ENCODE results near the gene NRG3. TPM values are rescaled to one million over a fixed set of nuclear protein-coding genes. Genes with fewer than 3 reads are reported as not detected.

Gene NRG3
- total RNA-seq, 4 donors from 2014 or later: under 0.01 to 0.65 (median 0.17) TPM

DNA sequence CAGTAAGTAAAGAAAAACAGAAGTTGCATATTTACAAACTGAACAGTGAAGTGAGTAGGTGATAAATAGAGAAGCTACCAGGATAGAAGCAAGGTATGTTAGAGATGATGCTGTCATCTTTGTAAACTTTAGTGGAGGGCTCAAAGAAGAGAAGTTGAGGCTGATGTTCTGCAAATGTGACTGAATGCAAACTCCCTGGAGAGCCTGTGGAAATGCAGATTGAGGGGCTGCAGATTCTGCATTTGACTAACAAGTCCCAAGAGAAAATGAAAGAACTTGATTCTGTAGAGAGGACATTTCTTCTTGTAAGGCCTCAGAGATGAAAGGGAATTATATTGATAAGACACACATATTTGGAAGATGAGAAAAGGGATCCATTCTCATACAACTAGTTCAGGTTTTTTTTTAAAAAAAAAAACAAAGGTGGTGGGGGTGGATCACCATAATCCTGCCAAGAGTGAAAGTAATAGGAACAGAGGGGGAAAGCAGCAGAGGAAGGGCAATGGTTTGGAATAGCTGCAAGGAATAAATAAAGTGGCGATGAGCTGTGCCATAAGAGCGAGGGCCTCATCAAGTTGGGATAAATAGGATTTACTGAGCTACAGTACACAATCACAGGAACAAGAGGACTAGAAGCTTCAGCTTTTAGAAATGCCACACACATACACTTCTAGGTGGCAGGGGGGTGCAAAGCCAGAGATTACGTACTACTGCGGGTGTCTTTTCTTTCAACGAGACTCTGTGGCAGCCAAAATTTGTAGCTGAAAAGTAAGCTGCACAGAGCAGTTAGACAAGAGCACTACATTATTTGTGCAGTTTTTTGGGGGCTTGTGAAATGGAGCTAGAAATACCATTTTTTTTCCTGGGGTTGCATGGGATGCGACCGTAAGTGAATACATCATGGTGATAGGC lies 778.5 kb downstream of the NRG3 start:
- Histone ChIP-seq H3K4me1 (no peaks in the 10 kb centered on the region), H3K36me3 (no peaks in the 10 kb centered on the region), H3K27ac (replicated peaks in 1 of 4) (no peak overlapping the region), H3K4me3 (no peak overlapping the region), H3K9me3 (no peaks in the 10 kb centered on the region), H3K27me3 (no peaks in the 10 kb centered on the region)
- DNase-seq (ENCODE audit: extremely low spot score): no peak
- TF ChIP-seq POLR2AphosphoS5 (IDR thresholded peaks at IDR 0.05): no peak
- TF ChIP-seq, protein P1, sequence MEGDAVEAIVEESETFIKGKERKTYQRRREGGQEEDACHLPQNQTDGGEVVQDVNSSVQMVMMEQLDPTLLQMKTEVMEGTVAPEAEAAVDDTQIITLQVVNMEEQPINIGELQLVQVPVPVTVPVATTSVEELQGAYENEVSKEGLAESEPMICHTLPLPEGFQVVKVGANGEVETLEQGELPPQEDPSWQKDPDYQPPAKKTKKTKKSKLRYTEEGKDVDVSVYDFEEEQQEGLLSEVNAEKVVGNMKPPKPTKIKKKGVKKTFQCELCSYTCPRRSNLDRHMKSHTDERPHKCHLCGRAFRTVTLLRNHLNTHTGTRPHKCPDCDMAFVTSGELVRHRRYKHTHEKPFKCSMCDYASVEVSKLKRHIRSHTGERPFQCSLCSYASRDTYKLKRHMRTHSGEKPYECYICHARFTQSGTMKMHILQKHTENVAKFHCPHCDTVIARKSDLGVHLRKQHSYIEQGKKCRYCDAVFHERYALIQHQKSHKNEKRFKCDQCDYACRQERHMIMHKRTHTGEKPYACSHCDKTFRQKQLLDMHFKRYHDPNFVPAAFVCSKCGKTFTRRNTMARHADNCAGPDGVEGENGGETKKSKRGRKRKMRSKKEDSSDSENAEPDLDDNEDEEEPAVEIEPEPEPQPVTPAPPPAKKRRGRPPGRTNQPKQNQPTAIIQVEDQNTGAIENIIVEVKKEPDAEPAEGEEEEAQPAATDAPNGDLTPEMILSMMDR (IDR thresholded peaks at IDR 0.05): no peak
- no peak for TF ChIP-seq POLR2A (IDR thresholded peaks at IDR 0.05; ENCODE audit: low read depth)
- TF ChIP-seq EP300 (IDR thresholded peaks at IDR 0.05): no peak
- 76% methylated on average over 7 of the region's 7 CpGs for WGBS
- intact Hi-C loops (cut with DNase I): no loop called here

DNA sequence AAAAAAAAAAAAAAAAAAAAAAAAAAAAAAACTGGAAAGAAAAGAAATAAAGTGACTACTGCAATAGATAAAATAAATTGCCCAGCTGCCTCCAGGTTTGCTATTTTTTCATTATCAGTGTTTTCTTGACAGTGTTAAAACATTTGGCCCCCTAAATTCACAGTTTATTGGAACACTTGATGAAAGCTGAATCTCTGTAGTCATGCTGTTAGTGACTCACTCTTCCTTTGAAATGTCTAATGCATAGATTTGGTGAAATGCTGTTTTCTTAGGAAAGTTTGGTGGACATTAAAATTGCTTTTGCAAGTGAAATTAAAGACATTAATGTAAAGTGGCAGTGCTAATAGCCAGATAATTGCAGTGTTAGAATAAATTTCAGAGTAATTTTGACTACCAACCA lies 785.2 kb downstream of the NRG3 start:
- no peak for DNase-seq (ENCODE audit: extremely low spot score)
- Histone ChIP-seq H3K27ac (replicated peaks in 1 of 4) (no peak overlapping the region), H3K27me3 (no peaks in the 10 kb centered on the region), H3K4me3 (no peak overlapping the region), H3K4me1 (no peaks in the 10 kb centered on the region), H3K36me3 (no peaks in the 10 kb centered on the region), H3K9me3 (no peaks in the 10 kb centered on the region)
- TF ChIP-seq EP300 (IDR thresholded peaks at IDR 0.05) (no peak), POLR2A (IDR thresholded peaks at IDR 0.05; ENCODE audit: low read depth) (no peak), POLR2AphosphoS5 (IDR thresholded peaks at IDR 0.05) (no peak)
- TF ChIP-seq, protein P1 (IDR thresholded peaks at IDR 0.05): no peak
- intact Hi-C loops (cut with DNase I): no loop called here

- Histone ChIP-seq H3K36me3 (no peaks in the 10 kb centered on the region), H3K27me3 (no peaks in the 10 kb centered on the region), H3K27ac (replicated peaks in 1 of 4) (no peak overlapping the region), H3K4me3 (no peak overlapping the region), H3K4me1 (no peaks in the 10 kb centered on the region), H3K9me3 (no peaks in the 10 kb centered on the region)
- WGBS: 25% methylated on average over 1 of the region's 1 CpG
- intact Hi-C loops (cut with DNase I): no loop called here
- DNase-seq (ENCODE audit: extremely low spot score): no peak
- TF ChIP-seq POLR2A (IDR thresholded peaks at IDR 0.05; ENCODE audit: low read depth) (no peak), EP300 (IDR thresholded peaks at IDR 0.05) (no peak), POLR2AphosphoS5 (IDR thresholded peaks at IDR 0.05) (no peak)
These were observed 786.0 kb downstream of the NRG3 start for GRCh38 chr10:82660986-82661385.

GRCh38 chr10:82661701-82662100 lies 786.7 kb downstream of the NRG3 start:
- no peaks in the 10 kb centered on the region for H3K4me1 ChIP-seq
- no peaks in the 10 kb centered on the region for H3K27me3 ChIP-seq
- intact Hi-C loops (cut with DNase I): no loop called here
- H3K4me3 ChIP-seq: no peak overlapping the region
- H3K9me3 ChIP-seq: no peaks in the 10 kb centered on the region
- no peaks in the 10 kb centered on the region for H3K36me3 ChIP-seq
- DNase-seq (ENCODE audit: extremely low spot score): no peak
- H3K27ac ChIP-seq (replicated peaks in 1 of 4): no peak overlapping the region
- 77% methylated on average over 5 of the region's 5 CpGs for WGBS
- no peak for TF ChIP-seq EP300 (IDR thresholded peaks at IDR 0.05)
- no peak for TF ChIP-seq POLR2A (IDR thresholded peaks at IDR 0.05; ENCODE audit: low read depth)
- TF ChIP-seq POLR2AphosphoS5 (IDR thresholded peaks at IDR 0.05): no peak
- TF ChIP-seq, protein P1 (IDR thresholded peaks at IDR 0.05): no peak

DNA sequence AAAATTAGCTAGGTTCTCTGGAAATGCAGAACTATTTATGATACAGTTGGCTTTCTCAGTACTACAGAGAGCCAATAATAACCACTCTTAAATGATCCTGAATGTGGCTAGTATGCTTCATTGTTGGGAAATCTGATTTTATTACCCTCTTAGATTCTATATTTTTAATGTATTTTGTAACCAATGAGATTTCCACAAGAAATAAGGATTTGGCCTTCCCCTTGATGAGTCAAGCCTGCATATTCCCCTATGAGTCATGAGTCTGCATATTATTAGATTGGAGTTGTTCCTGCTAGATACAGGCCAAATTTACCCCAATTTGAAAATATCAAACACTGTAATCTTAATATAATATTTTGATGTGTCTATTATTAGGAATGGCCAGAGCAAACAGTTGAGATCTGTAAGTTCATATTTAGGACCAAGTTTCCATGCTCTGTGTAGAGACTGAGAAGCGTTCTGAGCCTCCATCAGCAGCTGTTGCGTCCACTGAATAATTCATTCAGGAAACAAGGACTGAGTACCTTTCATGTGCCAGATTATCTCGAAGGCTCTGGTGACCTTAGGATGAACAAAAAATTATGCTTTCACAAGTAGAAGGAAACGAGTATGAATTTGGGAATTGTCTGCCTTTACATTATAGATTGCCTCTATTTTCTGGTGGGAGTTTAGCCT lies 793.4 kb downstream of the NRG3 start:
- Histone ChIP-seq H3K4me1 (peaks cover 0 to 8% (median 0%) of the 10 kb centered on the region in 4 donors), H3K27me3 (no peaks in the 10 kb centered on the region), H3K9me3 (no peaks in the 10 kb centered on the region), H3K4me3 (no peak overlapping the region), H3K27ac (replicated peaks in 1 of 4) (no peak overlapping the region), H3K36me3 (no peaks in the 10 kb centered on the region)
- TF ChIP-seq POLR2AphosphoS5 (IDR thresholded peaks at IDR 0.05) (no peak), EP300 (IDR thresholded peaks at IDR 0.05) (no peak), POLR2A (IDR thresholded peaks at IDR 0.05; ENCODE audit: low read depth) (no peak)
- TF ChIP-seq, protein P1 (IDR thresholded peaks at IDR 0.05): no peak
- intact Hi-C loops (cut with DNase I): no loop called here
- DNase-seq (ENCODE audit: extremely low spot score): no peak
- WGBS: 70% methylated on average over 4 of the region's 4 CpGs

All from esophagus muscularis mucosa (tissue), 4 donors.